ENCODE measurements around the gene GIT1. TPM values are rescaled to one million over a fixed set of nuclear protein-coding genes. Genes with fewer than 3 reads are reported as not detected.

GIT1 gene
- polyA plus RNA-seq, 1 donor from 2014 or later: 20.5 TPM

GRCh38 chr17:29533976-29534375 is 55.5 kb downstream of the GIT1 start:
- Histone ChIP-seq H4K20me1 (ENCODE audit: insufficient read depth) (no peaks in the 10 kb centered on the region), H3K27me3 (ENCODE audit: insufficient read depth, low read depth, low read length) (no peaks in the 10 kb centered on the region), H2AFZ (ENCODE audit: low read depth, low read length) (no peak overlapping the region), H3K4me3 (ENCODE audit: low read length) (no peak overlapping the region), H3F3A (ENCODE audit: insufficient read depth, low read length, poor library complexity, severe bottlenecking) (no peaks in the 10 kb centered on the region), H3K9ac (ENCODE audit: low read length) (no peak overlapping the region), H3K79me2 (replicated peaks; ENCODE audit: insufficient read depth, low read length) (no peaks in the 10 kb centered on the region), H3K36me3 (ENCODE audit: insufficient read depth, low read length) (peaks cover 6% of the 10 kb centered on the region), H3K9me2 (ENCODE audit: insufficient read depth, low read length) (no peaks in the 10 kb centered on the region), H3K9me3 (ENCODE audit: low read length) (no peaks in the 10 kb centered on the region), H3K27ac (ENCODE audit: low read length) (no peak overlapping the region), H3K4me2 (ENCODE audit: low read length) (no peak overlapping the region)
- TF ChIP-seq, protein P1, sequence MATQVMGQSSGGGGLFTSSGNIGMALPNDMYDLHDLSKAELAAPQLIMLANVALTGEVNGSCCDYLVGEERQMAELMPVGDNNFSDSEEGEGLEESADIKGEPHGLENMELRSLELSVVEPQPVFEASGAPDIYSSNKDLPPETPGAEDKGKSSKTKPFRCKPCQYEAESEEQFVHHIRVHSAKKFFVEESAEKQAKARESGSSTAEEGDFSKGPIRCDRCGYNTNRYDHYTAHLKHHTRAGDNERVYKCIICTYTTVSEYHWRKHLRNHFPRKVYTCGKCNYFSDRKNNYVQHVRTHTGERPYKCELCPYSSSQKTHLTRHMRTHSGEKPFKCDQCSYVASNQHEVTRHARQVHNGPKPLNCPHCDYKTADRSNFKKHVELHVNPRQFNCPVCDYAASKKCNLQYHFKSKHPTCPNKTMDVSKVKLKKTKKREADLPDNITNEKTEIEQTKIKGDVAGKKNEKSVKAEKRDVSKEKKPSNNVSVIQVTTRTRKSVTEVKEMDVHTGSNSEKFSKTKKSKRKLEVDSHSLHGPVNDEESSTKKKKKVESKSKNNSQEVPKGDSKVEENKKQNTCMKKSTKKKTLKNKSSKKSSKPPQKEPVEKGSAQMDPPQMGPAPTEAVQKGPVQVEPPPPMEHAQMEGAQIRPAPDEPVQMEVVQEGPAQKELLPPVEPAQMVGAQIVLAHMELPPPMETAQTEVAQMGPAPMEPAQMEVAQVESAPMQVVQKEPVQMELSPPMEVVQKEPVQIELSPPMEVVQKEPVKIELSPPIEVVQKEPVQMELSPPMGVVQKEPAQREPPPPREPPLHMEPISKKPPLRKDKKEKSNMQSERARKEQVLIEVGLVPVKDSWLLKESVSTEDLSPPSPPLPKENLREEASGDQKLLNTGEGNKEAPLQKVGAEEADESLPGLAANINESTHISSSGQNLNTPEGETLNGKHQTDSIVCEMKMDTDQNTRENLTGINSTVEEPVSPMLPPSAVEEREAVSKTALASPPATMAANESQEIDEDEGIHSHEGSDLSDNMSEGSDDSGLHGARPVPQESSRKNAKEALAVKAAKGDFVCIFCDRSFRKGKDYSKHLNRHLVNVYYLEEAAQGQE (IDR thresholded peaks at IDR 0.05; ENCODE audit: borderline replicate concordance): no peak
- TF ChIP-seq EP300 (conservative IDR thresholded peaks at IDR 0.05; ENCODE audit: poor library complexity, severe bottlenecking): no peak
- TF ChIP-seq RAD21 (conservative IDR thresholded peaks at IDR 0.05): no peak
- TF ChIP-seq SMC3 (conservative IDR thresholded peaks at IDR 0.05; ENCODE audit: poor library complexity): no peak
- TF ChIP-seq, protein P2, sequence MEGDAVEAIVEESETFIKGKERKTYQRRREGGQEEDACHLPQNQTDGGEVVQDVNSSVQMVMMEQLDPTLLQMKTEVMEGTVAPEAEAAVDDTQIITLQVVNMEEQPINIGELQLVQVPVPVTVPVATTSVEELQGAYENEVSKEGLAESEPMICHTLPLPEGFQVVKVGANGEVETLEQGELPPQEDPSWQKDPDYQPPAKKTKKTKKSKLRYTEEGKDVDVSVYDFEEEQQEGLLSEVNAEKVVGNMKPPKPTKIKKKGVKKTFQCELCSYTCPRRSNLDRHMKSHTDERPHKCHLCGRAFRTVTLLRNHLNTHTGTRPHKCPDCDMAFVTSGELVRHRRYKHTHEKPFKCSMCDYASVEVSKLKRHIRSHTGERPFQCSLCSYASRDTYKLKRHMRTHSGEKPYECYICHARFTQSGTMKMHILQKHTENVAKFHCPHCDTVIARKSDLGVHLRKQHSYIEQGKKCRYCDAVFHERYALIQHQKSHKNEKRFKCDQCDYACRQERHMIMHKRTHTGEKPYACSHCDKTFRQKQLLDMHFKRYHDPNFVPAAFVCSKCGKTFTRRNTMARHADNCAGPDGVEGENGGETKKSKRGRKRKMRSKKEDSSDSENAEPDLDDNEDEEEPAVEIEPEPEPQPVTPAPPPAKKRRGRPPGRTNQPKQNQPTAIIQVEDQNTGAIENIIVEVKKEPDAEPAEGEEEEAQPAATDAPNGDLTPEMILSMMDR (IDR thresholded peaks at IDR 0.05; ENCODE audit: poor library complexity, severe bottlenecking): no peak
- TF ChIP-seq EZH2 (IDR thresholded peaks at IDR 0.05; ENCODE audit: borderline replicate concordance, insufficient read depth, low read length, poor library complexity, severe bottlenecking): no peak

DNA sequence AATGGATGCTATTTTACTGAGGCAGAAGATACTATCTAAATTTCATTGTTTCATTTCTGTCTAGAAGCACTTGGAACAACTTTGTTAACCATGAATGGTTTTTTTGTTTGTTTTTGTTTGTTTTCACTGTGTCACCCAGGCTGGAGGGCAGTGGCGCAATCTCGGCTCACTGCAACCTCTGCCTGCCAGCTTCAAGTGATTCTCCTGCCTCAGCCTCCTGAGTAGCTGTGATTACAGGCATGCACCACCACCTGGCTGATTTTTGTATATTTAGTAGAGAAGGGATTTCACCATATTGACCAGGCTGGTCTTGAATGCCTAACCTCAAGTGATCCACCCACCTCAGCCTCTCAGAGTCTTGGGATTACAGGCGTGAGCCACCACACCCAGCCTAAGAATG is 63.1 kb downstream of the GIT1 start:
- Histone ChIP-seq H3K9me3 (ENCODE audit: low read length) (no peaks in the 10 kb centered on the region), H4K20me1 (ENCODE audit: insufficient read depth) (no peaks in the 10 kb centered on the region), H3K9me2 (ENCODE audit: insufficient read depth, low read length) (no peaks in the 10 kb centered on the region), H3K4me3 (ENCODE audit: low read length) (no peak overlapping the region), H3K9ac (ENCODE audit: low read length) (no peak overlapping the region), H3K27ac (ENCODE audit: low read length) (no peak overlapping the region), H2AFZ (ENCODE audit: low read depth, low read length) (no peak overlapping the region), H3K79me2 (replicated peaks; ENCODE audit: insufficient read depth, low read length) (no peaks in the 10 kb centered on the region), H3K4me2 (ENCODE audit: low read length) (no peak overlapping the region), H3F3A (ENCODE audit: insufficient read depth, low read length, poor library complexity, severe bottlenecking) (no peaks in the 10 kb centered on the region), H3K36me3 (ENCODE audit: insufficient read depth, low read length) (no peaks in the 10 kb centered on the region), H3K27me3 (ENCODE audit: insufficient read depth, low read depth, low read length) (no peaks in the 10 kb centered on the region)
- TF ChIP-seq, protein P2 (IDR thresholded peaks at IDR 0.05; ENCODE audit: poor library complexity, severe bottlenecking): no peak
- TF ChIP-seq RAD21 (conservative IDR thresholded peaks at IDR 0.05): no peak
- TF ChIP-seq EP300 (conservative IDR thresholded peaks at IDR 0.05; ENCODE audit: poor library complexity, severe bottlenecking): no peak
- no peak for TF ChIP-seq TAF1 (IDR thresholded peaks at IDR 0.05; ENCODE audit: low read depth)
- no peak for TF ChIP-seq SMC3 (conservative IDR thresholded peaks at IDR 0.05; ENCODE audit: poor library complexity)

Data from neural cell (in vitro differentiated cells).